H1 (cell line): ENCODE measurements around the gene BBX. TPM values are rescaled to one million over a fixed set of nuclear protein-coding genes. Genes with fewer than 3 reads are reported as not detected.

Experiments used
- CTCF ChIA-PET: fragments of 300-600 bp; sonication (Branson Sonifier 250); formaldehyde crosslinking; loops from one replicate; lab custom pipeline; 2021; ENCODE audit not compliant: partially characterized antibody; lab: Charles Lee
- POLR2A ChIA-PET: fragments of 300-600 bp; sonication (Branson Sonifier 250); formaldehyde crosslinking; loops from one replicate; lab custom pipeline; 2021; ENCODE audit warnings: inconsistent platforms; ENCODE audit not compliant: partially characterized antibody; lab: Charles Lee
- DNase-seq, 2 experiments: peaks; one replicate each; pipeline versions ENCODE4 v3.0.0 to v3.0.0-alpha.2; 2010 to 2022; ENCODE audit warnings: low spot score in 2 of 2, low read depth in 1 of 2, mixed read lengths in 1 of 2
- FAIRE-seq: peaks from 2 replicates; lab custom pipeline; 2011; peaks lifted over from hg19 to GRCh38; lab: Jason Lieb, UNC
- H2AFZ ChIP-seq: 2 replicates; pipeline ENCODE4 v1.8.1; 2012; ENCODE audit warnings: low read length, inconsistent platforms
- H2AK5ac ChIP-seq: 2 replicates; pipeline ENCODE4 v1.6.1; 2013; ENCODE audit warnings: low read depth, low read length
- H2BK120ac ChIP-seq: replicated peaks from 2 replicates; pipeline ENCODE3; 2013; ENCODE audit warnings: low read depth, low read length, inconsistent platforms
- H2BK12ac ChIP-seq: 2 replicates; pipeline ENCODE4 v1.6.1; 2013; ENCODE audit warnings: low read depth, low read length
- H2BK15ac ChIP-seq: 2 replicates; pipeline ENCODE4 v1.6.1; 2013; ENCODE audit warnings: low read length
- H2BK20ac ChIP-seq: 2 replicates; pipeline ENCODE4 v1.6.1; 2013; ENCODE audit warnings: low read length
- H2BK5ac ChIP-seq: 2 replicates; pipeline ENCODE4 v1.6.1; 2013; ENCODE audit warnings: low read depth, low read length
- H3K14ac ChIP-seq: 2 replicates; pipeline ENCODE4 v1.6.1; 2013; ENCODE audit warnings: inconsistent platforms; ENCODE audit not compliant: insufficient read length
- H3K18ac ChIP-seq: 2 replicates; pipeline ENCODE4 v1.6.1; 2013; ENCODE audit warnings: low read length; ENCODE audit errors: extremely low read depth
- H3K23ac ChIP-seq: 2 replicates; pipeline ENCODE4 v1.6.1; 2013; ENCODE audit warnings: inconsistent platforms; ENCODE audit not compliant: insufficient read length
- H3K23me2 ChIP-seq: 2 replicates; pipeline ENCODE4 v1.6.1; 2013; ENCODE audit warnings: low read depth, low read length
- H3K27ac ChIP-seq: 2 replicates; pipeline ENCODE4 v1.6.1; 2011; ENCODE audit warnings: low read depth, low read length, inconsistent platforms
- H3K27me3 ChIP-seq, 4 experiments: replicated peaks in 1 of 4; 1 replicate in 1 of 4; 2 replicates in 3 of 4; pipeline versions ENCODE4 v1.6.1 to v1.8.1; 2011 to 2013; ENCODE audit warnings: low read length in 3 of 4, mild to moderate bottlenecking in 3 of 4, inconsistent platforms in 2 of 4, mixed read lengths in 2 of 4, moderate library complexity in 1 of 4; ENCODE audit not compliant: control insufficient read depth in 3 of 4, insufficient read depth in 3 of 4; ENCODE audit errors: extremely low read depth in 1 of 4
- H3K36me3 ChIP-seq, 4 experiments: 2 replicates each; pipeline versions ENCODE4 v1.6.1 to v1.8.1; 2011 to 2013; ENCODE audit warnings: mild to moderate bottlenecking in 4 of 4, low read length in 3 of 4, moderate library complexity in 2 of 4, control low read depth in 1 of 4, inconsistent platforms in 1 of 4; ENCODE audit not compliant: insufficient read depth in 4 of 4, control insufficient read depth in 2 of 4
- H3K4ac ChIP-seq: replicated peaks from 2 replicates; pipeline ENCODE3; 2013; ENCODE audit warnings: low read length, low read depth, mixed read lengths, inconsistent platforms; ENCODE audit not compliant: insufficient read length
- H3K4me1 ChIP-seq, 4 experiments: replicated peaks in 1 of 4; 1 replicate in 1 of 4; 2 replicates in 3 of 4; pipeline versions ENCODE4 v1.6.1 to v1.8.1; 2011 to 2013; ENCODE audit warnings: low read length in 3 of 4, inconsistent platforms in 2 of 4, mixed read lengths in 1 of 4; ENCODE audit not compliant: insufficient read depth in 4 of 4, control insufficient read depth in 3 of 4
- H3K4me2 ChIP-seq, 2 experiments: 2 replicates each; pipeline versions ENCODE4 v1.6.1 to v1.8.1; 2011 to 2013; ENCODE audit warnings: low read depth in 2 of 2, low read length in 2 of 2, control low read depth in 1 of 2, inconsistent platforms in 1 of 2, mild to moderate bottlenecking in 1 of 2; ENCODE audit not compliant: insufficient read depth in 1 of 2
- H3K4me3 ChIP-seq, 4 experiments: fragments of 200-600, 300-600 bp in 1 of 4; sonication (generic), shearing (Covaris generic), sonication (Bioruptor Twin) in 1 of 4; 2 replicates each; pipeline versions ENCODE4 v1.5.1 to v1.8.1; 2011 to 2016; ENCODE audit warnings: low read length in 4 of 4, low read depth in 3 of 4, control low read depth in 2 of 4, inconsistent platforms in 2 of 4, mild to moderate bottlenecking in 2 of 4, mixed read lengths in 1 of 4, moderate library complexity in 1 of 4; ENCODE audit not compliant: insufficient read depth in 2 of 4; ENCODE audit errors: extremely low read depth in 1 of 4
- H3K56ac ChIP-seq: replicated peaks from 2 replicates; pipeline ENCODE3; 2013; ENCODE audit warnings: low read depth, mild to moderate bottlenecking, mixed read lengths, low read length, inconsistent platforms; ENCODE audit not compliant: insufficient read length
- H3K79me1 ChIP-seq: 2 replicates; pipeline ENCODE4 v1.6.1; 2013; ENCODE audit warnings: low read depth, low read length, control low read depth
- H3K79me2 ChIP-seq, 2 experiments: 2 replicates each; pipeline versions ENCODE4 v1.6.1 to v1.8.1; 2012 to 2013; ENCODE audit warnings: low read length in 2 of 2, mild to moderate bottlenecking in 2 of 2, inconsistent platforms in 1 of 2; ENCODE audit not compliant: insufficient read depth in 2 of 2, control insufficient read depth in 1 of 2
- H3K9ac ChIP-seq, 4 experiments: replicated peaks in 1 of 4; 1 replicate in 1 of 4; 2 replicates in 3 of 4; pipeline versions ENCODE4 v1.6.1 to v1.8.1; 2011 to 2013; ENCODE audit warnings: low read depth in 3 of 4, low read length in 3 of 4, control low read depth in 2 of 4, mild to moderate bottlenecking in 2 of 4, moderate library complexity in 2 of 4, inconsistent platforms in 1 of 4; ENCODE audit errors: extremely low read depth in 1 of 4
- H3K9me3 ChIP-seq, 2 experiments: 2 replicates each; pipeline versions ENCODE4 v1.6.1 to v1.8.1; 2012 to 2013; ENCODE audit warnings: mild to moderate bottlenecking in 2 of 2, moderate library complexity in 2 of 2, control low read depth in 1 of 2, inconsistent platforms in 1 of 2, low read depth in 1 of 2, low read length in 1 of 2, mixed read lengths in 1 of 2; ENCODE audit not compliant: insufficient read depth in 2 of 2
- H4K20me1 ChIP-seq, 2 experiments: replicated peaks in 1 of 2; 2 replicates each; pipeline versions ENCODE3 to v1.8.1; 2011 to 2013; ENCODE audit warnings: inconsistent platforms in 2 of 2, low read length in 2 of 2, mild to moderate bottlenecking in 1 of 2; ENCODE audit not compliant: insufficient read depth in 2 of 2, control insufficient read depth in 1 of 2
- H4K5ac ChIP-seq: 2 replicates; pipeline ENCODE4 v1.6.1; 2013; ENCODE audit warnings: low read length, low read depth, mixed read lengths, inconsistent platforms; ENCODE audit not compliant: insufficient read length
- H4K8ac ChIP-seq: 2 replicates; pipeline ENCODE4 v1.8.0; 2013; ENCODE audit warnings: mild to moderate bottlenecking, moderate library complexity, low read length, inconsistent platforms; ENCODE audit not compliant: insufficient read depth; ENCODE audit errors: extremely low read depth
- H4K91ac ChIP-seq: replicated peaks from 2 replicates; pipeline ENCODE3; 2013; ENCODE audit warnings: low read length, mixed read lengths, inconsistent platforms; ENCODE audit not compliant: insufficient read length
- PHF8 ChIP-seq: fragments of 200-600 bp; sonication (generic); conservative IDR thresholded peaks from 2 replicates; pipeline ENCODE4 v1.7.1; 2012; ENCODE audit warnings: low read depth, mild to moderate bottlenecking, inconsistent platforms, low read length, moderate library complexity
- WGBS, 2 experiments: shearing (Covaris generic) in 1 of 2; methylation state at CpG; one replicate each; pipeline versions ENCODE4 v1.1.6 to v1.1.7; 2013 to 2015; ENCODE audit warnings: low lambda C conversion rate in 2 of 2, mixed read lengths in 2 of 2, inconsistent platforms in 1 of 2, low coverage in 1 of 2, missing lambda C conversion rate in 1 of 2; ENCODE audit not compliant: insufficient replicate concordance in 2 of 2, insufficient coverage in 1 of 2, insufficient read length in 1 of 2; ENCODE audit errors: extremely low coverage in 1 of 2, missing lambda C conversion rate in 1 of 2; 5-methylcytosine and 5-hydroxymethylcytosine counted together
- polyA plus RNA-seq, 7 experiments: library from polyadenylated mRNA; depleted of rRNA in 3 of 7; stranded (reverse) in 5 of 7; unstranded in 2 of 7; fragments of >200 nt in 5 of 7; fragments of 200-250 nt in 2 of 7; gene quantifications; 1 replicate in 5 of 7; 2 replicates in 1 of 7; 4 replicates in 1 of 7; pipeline versions ENCODE4 v1.2.1 to v1.2.3, GENCODE V29; 2011 to 2013; ENCODE audit warnings: missing spikeins in 2 of 7, mixed read lengths in 2 of 7
- total RNA-seq: library from RNA; stranded (reverse); fragmentation: NEBNext Ultra II Directional; extraction: Animal tissue kit (Norgen Biotek cat#: 25700); gene quantifications from 2 replicates; pipeline ENCODE4 v1.2.1, GENCODE V29; 2021
- TF ChIP-seq, protein P1 (sequence below): IDR thresholded peaks from 2 replicates; pipeline ENCODE4 v1.6.1; 2012; ENCODE audit warnings: inconsistent platforms

BBX gene
- total and polyA plus RNA-seq, 2 of the 8 experiments (the other 6 are each of a cell fraction or from before 2014, with no cell fraction given), result 11.0 to 42.5 TPM

DNA sequence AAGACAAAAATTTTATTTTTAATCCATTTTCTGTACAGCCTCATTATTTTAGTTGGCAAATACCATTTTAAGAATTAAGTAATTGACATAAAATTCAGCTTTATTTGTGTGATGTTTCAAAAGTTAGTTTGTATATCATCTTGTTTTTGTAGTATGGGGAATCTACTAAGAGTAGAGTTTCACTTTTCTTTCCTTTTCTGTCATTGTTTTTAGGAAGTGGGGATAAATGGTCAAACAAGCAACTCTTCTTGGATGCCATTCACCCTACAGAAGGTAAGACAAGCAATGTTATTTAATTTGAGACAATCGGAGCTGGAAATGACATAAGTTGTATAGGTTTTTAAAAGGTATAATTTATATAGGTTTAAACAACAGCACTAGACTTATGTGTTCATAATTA, 268.3 kb downstream of the BBX start:
- Histone ChIP-seq H4K8ac (no peak overlapping the region), H3K4me2 (no peak overlapping the region), H2BK120ac (no peak overlapping the region), H3K18ac (no peak overlapping the region), H2AK5ac (no peak overlapping the region), H2AFZ (no peak overlapping the region), H3K56ac (no peak overlapping the region), H4K5ac (no peak overlapping the region), H3K27me3 (no peaks in the 10 kb centered on the region), H3K79me2 (no peaks in the 10 kb centered on the region), H3K9me3 (no peaks in the 10 kb centered on the region), H3K36me3 (peaks cover 0 to 9% (median 1%) of the 10 kb centered on the region in 4 experiments; a peak in 3 of 8 replicates), H2BK15ac (no peak overlapping the region), H3K27ac (no peak overlapping the region), H4K20me1 (no peaks in the 10 kb centered on the region), H3K79me1 (no peaks in the 10 kb centered on the region), H3K23ac (no peak overlapping the region), H4K91ac (no peak overlapping the region), H3K4me1 (no peaks in the 10 kb centered on the region), H3K23me2 (no peaks in the 10 kb centered on the region), H3K4me3 (no peak overlapping the region), H2BK20ac (no peak overlapping the region), H3K9ac (no peak overlapping the region), H3K14ac (no peak overlapping the region), H2BK5ac (no peak overlapping the region), H3K4ac (no peak overlapping the region), H2BK12ac (no peak overlapping the region)
- no peak for DNase-seq
- TF ChIP-seq, protein P1, sequence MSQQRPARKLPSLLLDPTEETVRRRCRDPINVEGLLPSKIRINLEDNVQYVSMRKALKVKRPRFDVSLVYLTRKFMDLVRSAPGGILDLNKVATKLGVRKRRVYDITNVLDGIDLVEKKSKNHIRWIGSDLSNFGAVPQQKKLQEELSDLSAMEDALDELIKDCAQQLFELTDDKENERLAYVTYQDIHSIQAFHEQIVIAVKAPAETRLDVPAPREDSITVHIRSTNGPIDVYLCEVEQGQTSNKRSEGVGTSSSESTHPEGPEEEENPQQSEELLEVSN, result no peak
- TF ChIP-seq PHF8, result no peak
- ChIA-PET CTCF (interaction anchor here (0.8 to 1.1 kb wide), 4 partner anchors 31 to 517 kb away, joined by 3 read pairs; no protein-coding TSS in a partner anchor), POLR2A (no interaction called here)
- no peak for FAIRE-seq
- WGBS, 2 experiments, result 88% methylated on average over 1 of the region's 1 CpG; no CpG with 5 or more reads in 1 of the 2 experiments
